ENCODE data around the gene SP1.
"Not testable (repeated sequence)": the region's sequence is repeated elsewhere in the genome, so short reads cannot be mapped to it uniquely, and the experiment has no call there.

SP1 gene

GRCh38 chr12:53444593-53445325, 64.8 kb downstream of the SP1 start:
- DNase-seq (ENCODE audit: low spot score); FAIRE-seq: not testable (repeated sequence)

GRCh38 chr12:53450936-53451335, 71.0 kb downstream of the SP1 start:
- FAIRE-seq (no peak), DNase-seq (ENCODE audit: low spot score) (no peak)

- peak; percentile 62 for FAIRE-seq
- peak; percentile 98 for DNase-seq (ENCODE audit: low spot score)
Observed at GRCh38 chr12:53451661-53452158, 71.7 kb downstream of the SP1 start, which contains the start of gene PCBP2. Gene PCBP2 (plus strand): TSS chr12:53452102. CDS start chr12:53454801, 2,699 bp downstream.

DNA sequence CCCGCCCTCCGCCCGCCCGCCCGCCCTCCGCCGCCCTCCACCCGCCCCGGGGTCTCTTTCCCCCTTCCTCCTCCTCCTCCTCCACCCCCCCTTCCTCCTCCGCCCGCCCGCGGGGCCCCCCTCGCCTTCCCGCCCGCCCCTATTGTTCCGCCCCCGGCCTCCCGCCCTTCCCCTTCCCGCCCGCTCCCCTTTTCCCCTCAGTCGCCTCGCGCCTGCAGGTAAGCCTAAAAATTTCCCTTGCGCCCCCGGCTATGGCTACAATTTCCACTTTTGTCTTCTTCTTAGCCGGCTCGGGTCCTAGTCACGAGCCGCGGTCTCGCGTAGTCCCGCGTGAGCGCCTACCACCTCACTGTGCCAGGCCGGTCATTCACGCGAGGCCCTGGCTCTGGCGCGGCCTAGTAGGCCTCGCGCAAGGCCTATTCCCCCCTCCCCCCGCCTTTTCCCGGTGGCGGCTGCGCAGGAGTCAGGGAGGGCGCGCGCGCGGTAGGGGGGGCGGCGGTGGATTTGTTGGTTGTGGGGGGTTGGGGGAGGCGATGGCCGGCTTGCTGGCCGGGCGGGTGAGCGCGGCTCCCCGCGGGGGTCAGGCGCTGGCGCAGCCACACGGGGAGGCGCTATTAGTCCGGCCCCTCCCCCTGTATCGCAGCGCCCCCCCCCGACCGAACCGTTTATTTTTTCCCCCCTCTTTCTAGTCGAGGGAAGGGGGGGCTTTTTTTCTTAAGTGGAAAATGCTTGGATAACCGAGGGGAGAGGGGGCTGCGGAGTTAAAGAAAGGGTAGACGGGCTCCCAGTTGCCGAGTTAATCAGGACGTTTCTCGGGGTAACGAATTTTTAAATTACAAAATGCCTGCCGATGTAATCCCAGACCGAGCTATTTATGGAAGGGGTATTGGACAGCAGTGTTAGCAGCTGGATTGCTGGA, 72.4 kb downstream of the SP1 start:
- FAIRE-seq: peak; percentile 9
- DNase-seq (ENCODE audit: low spot score): peak; percentile 88

- no peak for DNase-seq (ENCODE audit: low spot score)
- no peak for FAIRE-seq
Observed at GRCh38 chr12:53453953-53454640, 74.1 kb downstream of the SP1 start.

DNA sequence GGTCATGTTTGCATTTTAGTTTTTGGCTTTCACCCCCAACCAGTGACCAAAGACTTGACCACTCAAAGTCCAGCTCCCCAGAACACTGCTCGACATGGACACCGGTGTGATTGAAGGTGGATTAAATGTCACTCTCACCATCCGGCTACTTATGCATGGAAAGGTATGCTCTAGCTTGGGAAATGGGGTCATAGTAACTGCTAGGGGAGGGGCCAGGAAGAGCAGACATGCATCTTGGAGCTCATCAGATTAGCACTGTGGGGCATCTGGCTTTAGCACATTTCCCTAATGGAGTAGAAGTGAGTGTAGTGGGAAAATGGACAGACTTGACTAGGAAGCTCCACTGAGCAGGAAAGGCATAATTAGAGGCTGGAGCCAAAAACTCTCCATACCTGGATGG, 74.7 kb downstream of the SP1 start:
- DNase-seq (ENCODE audit: low spot score): no peak
- FAIRE-seq: no peak

- FAIRE-seq (no peak), DNase-seq (ENCODE audit: low spot score) (no peak)
Observed at GRCh38 chr12:53456654-53457366, 76.8 kb downstream of the SP1 start.

DNA sequence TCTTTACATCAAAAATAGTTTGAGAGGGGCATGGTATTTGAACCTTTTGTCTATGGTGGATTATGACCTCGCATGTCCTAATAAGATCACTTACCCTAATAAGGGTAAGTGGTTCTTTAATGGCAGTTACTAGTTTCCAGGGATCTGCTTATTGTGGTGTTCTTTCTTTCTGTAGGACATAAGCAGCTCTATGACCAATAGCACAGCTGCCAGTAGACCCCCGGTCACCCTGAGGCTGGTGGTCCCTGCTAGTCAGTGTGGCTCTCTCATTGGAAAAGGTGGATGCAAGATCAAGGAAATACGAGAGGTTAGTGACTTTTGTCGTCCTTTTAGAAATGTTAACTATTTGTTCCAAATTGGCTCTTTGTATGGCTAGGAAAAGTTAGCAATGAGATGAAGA, 79.1 kb downstream of the SP1 start:
- no peak for DNase-seq (ENCODE audit: low spot score)
- no peak for FAIRE-seq

DNA sequence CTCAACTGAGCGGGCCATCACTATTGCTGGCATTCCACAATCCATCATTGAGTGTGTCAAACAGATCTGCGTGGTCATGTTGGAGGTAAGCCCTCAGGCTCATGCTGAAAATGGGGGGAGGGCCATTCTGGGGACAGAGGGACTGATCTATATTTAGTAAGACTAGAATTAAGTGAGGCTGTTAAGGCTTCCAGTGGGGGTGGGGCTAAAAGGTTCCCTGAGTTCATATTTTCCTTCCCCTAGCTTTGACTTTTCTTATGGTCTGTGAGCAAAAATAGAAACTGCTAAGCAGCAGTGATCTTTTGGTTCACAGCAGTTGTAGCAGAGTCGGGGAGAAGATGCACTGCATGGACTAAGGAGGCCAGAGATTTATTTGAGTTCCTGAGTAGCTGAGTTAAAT, 81.1 kb downstream of the SP1 start:
- DNase-seq (ENCODE audit: low spot score) (no peak), FAIRE-seq (no peak)

DNA sequence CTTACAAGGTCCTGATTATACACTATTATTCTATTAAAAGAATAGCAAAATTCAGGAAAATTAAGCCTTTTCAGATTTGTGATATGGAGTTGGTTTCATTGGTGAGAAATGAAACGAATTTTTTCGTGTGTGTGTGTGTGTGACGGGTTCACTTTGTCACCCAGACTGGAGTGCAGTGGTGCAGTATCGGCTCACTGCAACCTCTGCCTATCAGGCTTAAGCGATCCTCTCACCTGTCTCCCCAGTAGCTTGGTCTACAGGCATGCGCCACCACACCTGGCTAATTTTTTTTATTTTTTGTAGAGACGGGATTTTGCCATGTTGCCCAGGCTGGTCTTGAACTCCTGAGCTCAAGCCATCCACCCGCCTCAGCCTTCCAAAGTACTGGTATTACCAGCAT, 81.6 kb downstream of the SP1 start:
- FAIRE-seq: no peak
- no peak for DNase-seq (ENCODE audit: low spot score)

- DNase-seq (ENCODE audit: low spot score): no peak
- FAIRE-seq: no peak
Observed at GRCh38 chr12:53462935-53463334, 83.0 kb downstream of the SP1 start.

DNA sequence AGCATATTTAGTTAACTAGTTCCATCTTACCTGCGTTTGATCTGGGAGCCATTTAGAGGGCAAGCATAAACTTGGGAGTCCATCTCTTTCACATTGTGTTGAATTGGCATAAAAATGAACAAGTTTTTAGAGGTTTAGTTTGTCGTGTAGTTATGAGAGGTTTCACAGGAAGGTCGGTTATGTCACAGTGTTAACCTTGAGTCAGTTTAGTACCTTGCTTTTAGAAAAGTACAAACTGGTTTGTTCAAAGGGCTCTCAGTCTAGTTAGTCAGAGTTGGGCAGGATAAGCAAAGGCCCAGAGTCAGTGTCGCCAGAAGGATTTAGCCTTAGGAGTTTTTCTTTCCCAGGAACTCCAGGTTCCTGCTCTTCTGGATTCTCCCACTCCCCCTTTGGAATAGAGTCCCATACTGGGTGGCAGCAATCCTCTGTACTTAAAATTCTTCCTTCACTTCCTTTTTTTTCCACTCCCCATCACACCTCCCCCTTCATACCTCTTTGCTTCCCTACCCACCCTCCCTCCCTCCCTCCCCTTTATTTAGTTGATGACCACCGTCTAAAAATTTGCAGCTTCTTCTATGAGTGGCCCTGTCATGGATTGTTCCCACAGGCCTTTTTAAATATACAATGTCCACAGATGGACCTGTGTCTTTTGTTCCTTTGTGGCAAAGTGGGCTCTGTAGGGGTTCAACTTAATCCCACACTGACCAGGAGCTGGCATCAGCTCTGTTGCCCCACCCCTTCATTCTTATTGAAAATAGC, 84.0 kb downstream of the SP1 start:
- FAIRE-seq (no peak), DNase-seq (ENCODE audit: low spot score) (no peak)

DNA sequence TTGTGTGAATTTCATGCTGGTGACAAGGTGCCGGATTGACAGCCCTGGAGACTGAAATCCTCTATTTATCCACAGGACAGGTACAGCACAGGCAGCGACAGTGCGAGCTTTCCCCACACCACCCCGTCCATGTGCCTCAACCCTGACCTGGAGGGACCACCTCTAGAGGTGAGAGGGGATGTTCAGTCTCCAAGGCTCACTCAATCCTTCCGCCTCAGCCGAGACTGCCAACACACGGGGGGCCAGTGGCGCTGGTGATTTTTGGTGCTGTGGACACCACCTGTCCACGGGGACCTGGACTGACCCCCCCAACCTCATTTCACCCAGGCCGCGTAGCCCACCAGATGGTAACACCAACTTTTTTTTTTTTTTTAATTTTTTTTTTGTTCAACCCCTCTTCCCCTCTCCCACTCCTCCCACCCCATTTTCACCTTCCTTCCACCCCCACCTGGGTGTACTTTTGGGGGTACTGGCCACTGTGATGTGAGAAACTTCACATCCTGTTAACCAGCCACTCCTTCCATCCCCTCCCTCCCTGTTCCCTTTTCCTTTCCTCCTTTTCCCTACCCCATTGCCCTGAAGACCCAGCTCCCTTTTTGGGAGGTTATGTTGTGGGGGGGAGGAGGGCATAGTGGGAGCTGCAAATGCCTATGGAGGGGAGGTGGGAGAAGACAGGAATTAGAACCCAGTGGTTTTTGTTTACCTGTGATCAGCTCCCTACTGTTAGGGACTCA, 84.9 kb downstream of the SP1 start:
- FAIRE-seq (no peak), DNase-seq (ENCODE audit: low spot score) (no peak)

DNA sequence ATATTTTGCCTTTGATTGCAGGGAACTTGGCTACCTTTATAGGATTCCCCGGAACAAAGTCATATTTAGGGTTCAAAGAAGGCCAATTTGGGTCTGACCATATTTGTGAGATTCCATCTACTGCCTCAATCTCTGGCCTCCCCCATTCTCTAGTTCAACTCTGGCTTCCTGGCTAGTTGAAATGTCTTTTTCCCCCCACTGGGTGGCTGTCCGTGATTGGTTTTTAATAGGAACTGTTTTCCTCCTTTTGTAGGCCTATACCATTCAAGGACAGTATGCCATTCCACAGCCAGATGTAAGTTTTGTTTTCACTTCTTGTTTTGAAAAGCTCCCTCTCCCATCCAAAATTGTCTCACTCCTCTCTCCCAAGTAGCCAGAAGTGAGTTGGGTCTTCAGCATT, 85.7 kb downstream of the SP1 start:
- no peak for FAIRE-seq
- no peak for DNase-seq (ENCODE audit: low spot score)

Measured in urothelium cell line (cell line).